ENCODE results near the gene DTYMK. TPM values are rescaled to one million over a fixed set of nuclear protein-coding genes. Genes with fewer than 3 reads are reported as not detected.

Gene DTYMK
- total and polyA plus RNA-seq, 2 of the 4 experiments (the other 2 are of a cell fraction) = 31.7 to 50.1 TPM

- H3K27ac ChIP-seq (ENCODE audit: insufficient read depth, low read length) = no peak overlapping the region
- BruUV-seq (replicated peaks) = no TSS peak
- H4K5ac ChIP-seq (ENCODE audit: low read depth, low read length) = no peak overlapping the region
- intact Hi-C loops (cut with micrococcal nuclease) (no loop called here), in situ Hi-C loops (cut with MboI; ENCODE audit: low sequenced_read_pairs) (no loop called here), dilution Hi-C loops (cut with HindIII; ENCODE audit: low sequenced_read_pairs, unreplicated experiment) (no loop called here)
- 89% methylated on average over 12 of the region's 19 CpGs; no CpG with 5 or more reads in 1 of the 2 experiments for WGBS, 2 experiments (ENCODE audit: extremely low coverage in 2 of 2, insufficient read length in 1 of 2)
- ATAC-seq (ENCODE audit: low read depth) (no peak), DNase-seq (no peak)
- H3K79me1 ChIP-seq (ENCODE audit: low read depth in 1 of 2, low read length in 2 of 2) = no peaks in the 10 kb centered on the region; a peak in 1 of 4 replicates
- H3K9me1 ChIP-seq (ENCODE audit: insufficient read depth, low read length) = no peaks in the 10 kb centered on the region
- no peak overlapping the region for H3K9ac ChIP-seq (ENCODE audit: low read depth, low read length)
- no peak overlapping the region for H2BK20ac ChIP-seq (ENCODE audit: low read depth, low read length)
- H3K14ac ChIP-seq (replicated peaks; ENCODE audit: low read depth, low read length) = no peak overlapping the region
- POLR2A ChIA-PET (ENCODE audit: unreplicated experiment) = no interaction called here
- no peaks in the 10 kb centered on the region for H4K20me1 ChIP-seq (ENCODE audit: insufficient read depth, low read length)
- H3K18ac ChIP-seq (ENCODE audit: low read depth, low read length) = no peak overlapping the region
- no peak overlapping the region for H2BK120ac ChIP-seq (ENCODE audit: low read depth, low read length)
- no peak overlapping the region for H4K91ac ChIP-seq (ENCODE audit: insufficient read depth, low read depth, low read length)
- no peak overlapping the region for H3K4me3 ChIP-seq (ENCODE audit: insufficient read depth, low read depth, low read length)
- H3K4me1 ChIP-seq (ENCODE audit: control insufficient read depth, insufficient read depth, low read length) = no peaks in the 10 kb centered on the region
- no peak overlapping the region for H3K56ac ChIP-seq (ENCODE audit: extremely low read depth, insufficient read depth, low read length)
- TF ChIP-seq NFE2L2 (IDR thresholded peaks at IDR 0.05; ENCODE audit: low read depth, low read length) = no peak
- TF ChIP-seq MAZ (IDR thresholded peaks at IDR 0.05; ENCODE audit: borderline replicate concordance, low read depth, low read length) = no peak
- TF ChIP-seq FOS (IDR thresholded peaks at IDR 0.05; ENCODE audit: low read depth, low read length) = no peak
- TF ChIP-seq MXI1 (IDR thresholded peaks at IDR 0.05; ENCODE audit: borderline replicate concordance, low read depth, low read length) = no peak
- no peak for TF ChIP-seq USF2 (IDR thresholded peaks at IDR 0.05; ENCODE audit: low read depth, low read length)
- no peak overlapping the region for H3K23ac ChIP-seq (ENCODE audit: low read depth, low read length)
- H2BK15ac ChIP-seq (ENCODE audit: low read depth, low read length) = no peak overlapping the region
- no peak overlapping the region for H2AFZ ChIP-seq (replicated peaks; ENCODE audit: low read length, poor library complexity)
- no peak overlapping the region for H3K4ac ChIP-seq (ENCODE audit: low read depth, low read length)
- peak overlapping the region; percentile 26 for H2AK9ac ChIP-seq (replicated peaks; ENCODE audit: low read depth, low read length, poor library complexity)
- H3K36me3 ChIP-seq (ENCODE audit: control insufficient read depth, insufficient read depth, low read length) = peaks cover 3% of the 10 kb centered on the region; the same call in 1 of the 2 replicates
- no peak overlapping the region for H2BK5ac ChIP-seq (ENCODE audit: low read depth, low read length, poor library complexity, severe bottlenecking)
- H2AK5ac ChIP-seq (ENCODE audit: low read depth, low read length) = no peak overlapping the region
- no peaks in the 10 kb centered on the region for H3K9me3 ChIP-seq (ENCODE audit: control insufficient read depth, insufficient read depth, low read length)
- H3K27me3 ChIP-seq (ENCODE audit: control insufficient read depth, insufficient read depth, low read length) = no peaks in the 10 kb centered on the region
- H3K4me2 ChIP-seq (ENCODE audit: low read depth, low read length) = no peak overlapping the region
- CTCF ChIA-PET = no interaction called here
- H4K8ac ChIP-seq (ENCODE audit: low read depth in 2 of 2, low read length in 2 of 2) = no peak overlapping the region
These were observed 42.0 kb upstream of the DTYMK start for GRCh38 chr2:241728627-241729026.
